PC-9 (cell line): ENCODE measurements around the gene ANKRD37. TPM values are rescaled to one million over a fixed set of nuclear protein-coding genes. Genes with fewer than 3 reads are reported as not detected.

ENCODE experiments used
- BruUV-seq: library from RNA; stranded (reverse); fragments of 400-500 nt; replicated peaks from 2 replicates; lab custom pipeline; 2021; lab: Mats Ljungman, UMichigan
- CTCF ChIA-PET: fragments of 300-600 bp; sonication (Branson Sonifier 250); formaldehyde crosslinking; loops from one replicate; lab custom pipeline; 2022; ENCODE audit warnings: antibody characterized with exemption; lab: Charles Lee
- POLR2A ChIA-PET: fragments of 300-600 bp; sonication (Branson Sonifier 250); formaldehyde crosslinking; loops from one replicate; lab custom pipeline; 2022; ENCODE audit warnings: antibody characterized with exemption; ENCODE audit not compliant: unreplicated experiment; lab: Charles Lee
- DNase-seq, 2 experiments: peaks; one replicate each; pipeline versions ENCODE4 v3.0.0 to v3.0.0-alpha.2; 2015 to 2022; ENCODE audit warnings: mixed read lengths in 1 of 2
- H2AFZ ChIP-seq: fragments of 200-600 bp; sonication (generic); 2 replicates; pipeline ENCODE4 v1.8.1; 2017; ENCODE audit warnings: antibody characterized with exemption
- H3F3A ChIP-seq: fragments of 200-600 bp; sonication (generic); 2 replicates; pipeline ENCODE4 v1.8.1; 2017; ENCODE audit warnings: antibody characterized with exemption, mild to moderate bottlenecking, low read depth; ENCODE audit not compliant: insufficient read depth
- H3K27ac ChIP-seq: fragments of 200-600 bp; sonication (generic); 2 replicates; pipeline ENCODE4 v1.6.1; 2016; ENCODE audit warnings: mixed run types
- H3K27me3 ChIP-seq: fragments of 200-600 bp; sonication (generic); 2 replicates; pipeline ENCODE4 v1.6.1; 2016; ENCODE audit warnings: low read depth, mixed run types; ENCODE audit not compliant: insufficient read depth
- H3K36me3 ChIP-seq: fragments of 200-600 bp; sonication (generic); 2 replicates; pipeline ENCODE4 v1.6.1; 2016; ENCODE audit warnings: low read depth, mixed run types
- H3K4me1 ChIP-seq: fragments of 200-600 bp; sonication (generic); replicated peaks from 2 replicates; pipeline ENCODE4 v1.6.1; 2016; ENCODE audit warnings: mixed run types; ENCODE audit not compliant: insufficient read depth
- H3K4me2 ChIP-seq: fragments of 200-600 bp; sonication (generic); 2 replicates; pipeline ENCODE4 v1.6.1; 2017; ENCODE audit warnings: mixed run types
- H3K4me3 ChIP-seq: fragments of 200-600 bp; sonication (generic); 2 replicates; pipeline ENCODE4 v1.6.1; 2016; ENCODE audit warnings: mixed run types
- H3K79me2 ChIP-seq: fragments of 200-600 bp; sonication (generic); 2 replicates; pipeline ENCODE4 v1.6.1; 2017; ENCODE audit warnings: low read depth, mixed run types
- H3K9me2 ChIP-seq: fragments of 200-600 bp; sonication (generic); 2 replicates; pipeline ENCODE4 v1.8.1; 2017; ENCODE audit warnings: mild to moderate bottlenecking; ENCODE audit not compliant: insufficient read depth
- H3K9me3 ChIP-seq: fragments of 200-600 bp; sonication (generic); 2 replicates; pipeline ENCODE4 v1.8.1; 2016; ENCODE audit warnings: low read depth; ENCODE audit not compliant: insufficient read depth
- H4K20me1 ChIP-seq: fragments of 200-600 bp; sonication (generic); 2 replicates; pipeline ENCODE4 v1.8.1; 2017; ENCODE audit not compliant: insufficient read depth
- EZH2 ChIP-seq: fragments of 200-600 bp; sonication (generic); IDR thresholded peaks from 2 replicates; pipeline ENCODE4 v1.8.0; 2017; ENCODE audit warnings: antibody characterized with exemption, low read depth
- intact Hi-C: fragments of 100-400 bp; cut with micrococcal nuclease; formaldehyde crosslinking; loops from one replicate; pipeline ENCODE4 v1.10.0; 2022; ENCODE audit not compliant: unreplicated experiment
- total RNA-seq: library from RNA; stranded (reverse); gene quantifications from 2 replicates; pipeline ENCODE4 v1.2.3, GENCODE V29; 2021
- TF ChIP-seq, protein P1 (sequence below): fragments of 200-600 bp; sonication (generic); conservative IDR thresholded peaks from 2 replicates; pipeline ENCODE4 v1.6.1; 2017; ENCODE audit warnings: mixed run types, antibody characterized with exemption, mild to moderate bottlenecking, moderate library complexity

Gene ANKRD37
- total RNA-seq, 1 experiment from 2014 or later: 4.2 TPM

DNA sequence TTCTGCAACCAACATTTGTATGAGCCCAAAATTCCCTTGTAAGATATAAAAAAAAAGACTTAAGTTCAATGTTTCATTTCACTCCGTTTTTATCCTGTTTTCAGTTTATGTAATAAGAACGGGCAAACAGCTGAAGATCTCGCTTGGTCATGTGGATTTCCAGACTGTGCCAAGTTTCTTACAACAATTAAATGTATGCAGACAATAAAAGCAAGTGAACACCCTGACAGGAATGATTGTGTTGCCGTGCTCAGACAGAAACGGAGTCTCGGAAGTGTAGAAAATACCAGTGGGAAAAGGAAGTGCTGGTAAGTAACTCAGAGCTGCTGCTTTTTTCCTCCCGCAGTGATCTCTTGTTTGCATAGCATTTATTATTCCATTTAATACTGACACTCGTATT lies 2.8 kb downstream of the ANKRD37 start:
- BruUV-seq: no TSS peak
- no peaks in the 10 kb centered on the region for H3K9me2 ChIP-seq
- no peak overlapping the region for H3K27ac ChIP-seq
- no peak for DNase-seq
- CTCF ChIA-PET: no interaction called here
- POLR2A ChIA-PET: no interaction called here
- intact Hi-C loops: loop anchor here (10.0 kb wide), 1 partner anchor 195 kb away; no protein-coding TSS in a partner anchor
- peaks cover 16% of the 10 kb centered on the region for H3K4me1 ChIP-seq
- no peaks in the 10 kb centered on the region for H3K36me3 ChIP-seq
- no peaks in the 10 kb centered on the region for H3K79me2 ChIP-seq
- no peaks in the 10 kb centered on the region for H3K27me3 ChIP-seq
- no peaks in the 10 kb centered on the region for H3K9me3 ChIP-seq
- H2AFZ ChIP-seq: no peak overlapping the region
- no peak overlapping the region for H3K4me3 ChIP-seq
- H4K20me1 ChIP-seq: no peaks in the 10 kb centered on the region
- H3F3A ChIP-seq: peaks cover 15% of the 10 kb centered on the region
- TF ChIP-seq EZH2: no peak
- TF ChIP-seq, protein P1, sequence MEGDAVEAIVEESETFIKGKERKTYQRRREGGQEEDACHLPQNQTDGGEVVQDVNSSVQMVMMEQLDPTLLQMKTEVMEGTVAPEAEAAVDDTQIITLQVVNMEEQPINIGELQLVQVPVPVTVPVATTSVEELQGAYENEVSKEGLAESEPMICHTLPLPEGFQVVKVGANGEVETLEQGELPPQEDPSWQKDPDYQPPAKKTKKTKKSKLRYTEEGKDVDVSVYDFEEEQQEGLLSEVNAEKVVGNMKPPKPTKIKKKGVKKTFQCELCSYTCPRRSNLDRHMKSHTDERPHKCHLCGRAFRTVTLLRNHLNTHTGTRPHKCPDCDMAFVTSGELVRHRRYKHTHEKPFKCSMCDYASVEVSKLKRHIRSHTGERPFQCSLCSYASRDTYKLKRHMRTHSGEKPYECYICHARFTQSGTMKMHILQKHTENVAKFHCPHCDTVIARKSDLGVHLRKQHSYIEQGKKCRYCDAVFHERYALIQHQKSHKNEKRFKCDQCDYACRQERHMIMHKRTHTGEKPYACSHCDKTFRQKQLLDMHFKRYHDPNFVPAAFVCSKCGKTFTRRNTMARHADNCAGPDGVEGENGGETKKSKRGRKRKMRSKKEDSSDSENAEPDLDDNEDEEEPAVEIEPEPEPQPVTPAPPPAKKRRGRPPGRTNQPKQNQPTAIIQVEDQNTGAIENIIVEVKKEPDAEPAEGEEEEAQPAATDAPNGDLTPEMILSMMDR: no peak
- H3K4me2 ChIP-seq: no peak overlapping the region

DNA sequence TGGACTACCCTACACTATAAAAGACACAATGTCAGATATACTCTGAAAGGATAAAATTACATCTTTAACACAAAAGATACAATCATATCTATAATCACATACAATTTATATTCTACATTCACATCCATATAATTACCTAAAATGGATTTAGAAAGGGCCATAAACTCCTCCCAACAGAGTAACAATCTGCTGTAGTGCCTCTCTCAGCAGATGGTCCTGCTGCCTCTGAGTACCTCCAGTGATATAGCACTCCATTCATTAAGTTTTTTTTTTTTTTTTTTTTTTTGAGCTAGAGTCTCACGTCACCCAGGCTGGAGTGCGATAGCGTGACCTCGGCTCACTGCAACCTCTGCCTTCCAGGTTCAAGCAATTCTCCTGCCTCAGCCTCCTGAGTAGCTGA lies 7.4 kb downstream of the ANKRD37 start:
- no peak overlapping the region for H2AFZ ChIP-seq
- no peaks in the 10 kb centered on the region for H3K9me3 ChIP-seq
- no TSS peak for BruUV-seq
- no peaks in the 10 kb centered on the region for H3K27me3 ChIP-seq
- ChIA-PET CTCF (interaction anchor here (0.5 to 0.6 kb wide), 2 partner anchors 10 to 242 kb away, joined by 4 to 6 read pairs; no protein-coding TSS in a partner anchor), POLR2A (interaction anchor here (0.6 kb wide), 1 partner anchor 208 kb away, joined by 11 read pairs; no protein-coding TSS in a partner anchor)
- DNase-seq: no peak
- no peaks in the 10 kb centered on the region for H3K9me2 ChIP-seq
- H3K4me2 ChIP-seq: no peak overlapping the region
- no peaks in the 10 kb centered on the region for H3F3A ChIP-seq
- intact Hi-C loops: no loop called here
- TF ChIP-seq EZH2: no peak
- TF ChIP-seq, protein P1: no peak
- H3K27ac ChIP-seq: no peak overlapping the region
- no peaks in the 10 kb centered on the region for H4K20me1 ChIP-seq
- H3K4me1 ChIP-seq: no peaks in the 10 kb centered on the region
- H3K36me3 ChIP-seq: no peaks in the 10 kb centered on the region
- H3K4me3 ChIP-seq: no peak overlapping the region
- H3K79me2 ChIP-seq: no peaks in the 10 kb centered on the region

DNA sequence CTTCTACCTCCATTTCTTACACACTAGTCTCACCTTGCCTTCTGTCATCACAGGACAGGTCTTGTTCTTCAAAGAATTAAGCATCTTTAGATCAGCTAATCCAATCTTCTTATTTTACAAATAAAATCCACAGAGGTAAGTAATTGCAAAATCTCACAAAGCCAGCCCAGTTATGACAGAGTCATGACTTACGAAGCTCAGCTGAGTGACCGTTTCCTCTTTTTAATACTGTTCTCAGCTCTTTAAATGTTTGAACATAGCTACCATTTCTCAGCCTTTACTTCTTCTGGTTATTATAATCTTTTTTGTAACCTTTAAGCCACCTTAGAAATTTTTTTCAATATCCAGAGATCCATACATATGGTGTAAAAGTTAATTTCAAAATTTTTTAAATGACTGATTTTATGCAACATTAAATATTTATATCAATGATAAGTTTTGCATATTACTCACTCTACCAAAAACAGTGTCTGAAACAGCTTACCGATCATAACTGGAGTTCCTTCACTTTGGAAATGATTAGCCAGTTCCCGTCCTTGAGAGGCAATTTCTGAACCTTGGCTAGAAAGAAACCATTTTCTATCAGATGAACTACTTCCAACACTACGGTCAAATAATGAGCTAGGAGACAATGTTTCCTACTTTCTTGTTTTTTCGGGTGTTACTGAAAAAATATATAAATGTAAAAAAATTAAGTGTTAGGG lies 8.8 kb downstream of the ANKRD37 start:
- Histone ChIP-seq H3K27me3 (no peaks in the 10 kb centered on the region), H3K9me3 (no peaks in the 10 kb centered on the region), H3K36me3 (no peaks in the 10 kb centered on the region), H2AFZ (no peak overlapping the region), H3K4me1 (no peaks in the 10 kb centered on the region), H3K27ac (no peak overlapping the region), H3K4me2 (no peak overlapping the region), H3K79me2 (no peaks in the 10 kb centered on the region), H3F3A (no peaks in the 10 kb centered on the region), H3K9me2 (no peaks in the 10 kb centered on the region), H3K4me3 (no peak overlapping the region), H4K20me1 (no peaks in the 10 kb centered on the region)
- no peak for DNase-seq
- intact Hi-C loops: no loop called here
- BruUV-seq: no TSS peak
- ChIA-PET POLR2A (no interaction called here), CTCF (no interaction called here)
- TF ChIP-seq EZH2: no peak
- TF ChIP-seq, protein P1: no peak
